H1 (cell line): ENCODE measurements around the gene PSMC1. TPM values are rescaled to one million over a fixed set of nuclear protein-coding genes. Genes with fewer than 3 reads are reported as not detected.

Source experiments
- CTCF ChIA-PET: fragments of 300-600 bp; sonication (Branson Sonifier 250); formaldehyde crosslinking; loops from one replicate; lab custom pipeline; 2021; ENCODE audit not compliant: partially characterized antibody; lab: Charles Lee
- POLR2A ChIA-PET: fragments of 300-600 bp; sonication (Branson Sonifier 250); formaldehyde crosslinking; loops from one replicate; lab custom pipeline; 2021; ENCODE audit warnings: inconsistent platforms; ENCODE audit not compliant: partially characterized antibody; lab: Charles Lee
- DNase-seq, 2 experiments: peaks; one replicate each; pipeline versions ENCODE4 v3.0.0 to v3.0.0-alpha.2; 2010 to 2022; ENCODE audit warnings: low spot score in 2 of 2, low read depth in 1 of 2, mixed read lengths in 1 of 2
- FAIRE-seq: peaks from 2 replicates; lab custom pipeline; 2011; peaks lifted over from hg19 to GRCh38; lab: Jason Lieb, UNC
- H2AFZ ChIP-seq: 2 replicates; pipeline ENCODE4 v1.8.1; 2012; ENCODE audit warnings: low read length, inconsistent platforms
- H2AK5ac ChIP-seq: 2 replicates; pipeline ENCODE4 v1.6.1; 2013; ENCODE audit warnings: low read depth, low read length
- H2BK120ac ChIP-seq: replicated peaks from 2 replicates; pipeline ENCODE3; 2013; ENCODE audit warnings: low read depth, low read length, inconsistent platforms
- H2BK12ac ChIP-seq: 2 replicates; pipeline ENCODE4 v1.6.1; 2013; ENCODE audit warnings: low read depth, low read length
- H2BK15ac ChIP-seq: 2 replicates; pipeline ENCODE4 v1.6.1; 2013; ENCODE audit warnings: low read length
- H2BK20ac ChIP-seq: 2 replicates; pipeline ENCODE4 v1.6.1; 2013; ENCODE audit warnings: low read length
- H2BK5ac ChIP-seq: 2 replicates; pipeline ENCODE4 v1.6.1; 2013; ENCODE audit warnings: low read depth, low read length
- H3K14ac ChIP-seq: 2 replicates; pipeline ENCODE4 v1.6.1; 2013; ENCODE audit warnings: inconsistent platforms; ENCODE audit not compliant: insufficient read length
- H3K18ac ChIP-seq: 2 replicates; pipeline ENCODE4 v1.6.1; 2013; ENCODE audit warnings: low read length; ENCODE audit errors: extremely low read depth
- H3K23ac ChIP-seq: 2 replicates; pipeline ENCODE4 v1.6.1; 2013; ENCODE audit warnings: inconsistent platforms; ENCODE audit not compliant: insufficient read length
- H3K23me2 ChIP-seq: 2 replicates; pipeline ENCODE4 v1.6.1; 2013; ENCODE audit warnings: low read depth, low read length
- H3K27ac ChIP-seq: 2 replicates; pipeline ENCODE4 v1.6.1; 2011; ENCODE audit warnings: low read depth, low read length, inconsistent platforms
- H3K27me3 ChIP-seq, 4 experiments: replicated peaks in 1 of 4; 1 replicate in 1 of 4; 2 replicates in 3 of 4; pipeline versions ENCODE4 v1.6.1 to v1.8.1; 2011 to 2013; ENCODE audit warnings: low read length in 3 of 4, mild to moderate bottlenecking in 3 of 4, inconsistent platforms in 2 of 4, mixed read lengths in 2 of 4, moderate library complexity in 1 of 4; ENCODE audit not compliant: control insufficient read depth in 3 of 4, insufficient read depth in 3 of 4; ENCODE audit errors: extremely low read depth in 1 of 4
- H3K36me3 ChIP-seq, 4 experiments: 2 replicates each; pipeline versions ENCODE4 v1.6.1 to v1.8.1; 2011 to 2013; ENCODE audit warnings: mild to moderate bottlenecking in 4 of 4, low read length in 3 of 4, moderate library complexity in 2 of 4, control low read depth in 1 of 4, inconsistent platforms in 1 of 4; ENCODE audit not compliant: insufficient read depth in 4 of 4, control insufficient read depth in 2 of 4
- H3K4ac ChIP-seq: replicated peaks from 2 replicates; pipeline ENCODE3; 2013; ENCODE audit warnings: low read length, low read depth, mixed read lengths, inconsistent platforms; ENCODE audit not compliant: insufficient read length
- H3K4me1 ChIP-seq, 4 experiments: replicated peaks in 1 of 4; 1 replicate in 1 of 4; 2 replicates in 3 of 4; pipeline versions ENCODE4 v1.6.1 to v1.8.1; 2011 to 2013; ENCODE audit warnings: low read length in 3 of 4, inconsistent platforms in 2 of 4, mixed read lengths in 1 of 4; ENCODE audit not compliant: insufficient read depth in 4 of 4, control insufficient read depth in 3 of 4
- H3K4me2 ChIP-seq, 2 experiments: 2 replicates each; pipeline versions ENCODE4 v1.6.1 to v1.8.1; 2011 to 2013; ENCODE audit warnings: low read depth in 2 of 2, low read length in 2 of 2, control low read depth in 1 of 2, inconsistent platforms in 1 of 2, mild to moderate bottlenecking in 1 of 2; ENCODE audit not compliant: insufficient read depth in 1 of 2
- H3K4me3 ChIP-seq, 4 experiments: fragments of 200-600, 300-600 bp in 1 of 4; sonication (generic), shearing (Covaris generic), sonication (Bioruptor Twin) in 1 of 4; 2 replicates each; pipeline versions ENCODE4 v1.5.1 to v1.8.1; 2011 to 2016; ENCODE audit warnings: low read length in 4 of 4, low read depth in 3 of 4, control low read depth in 2 of 4, inconsistent platforms in 2 of 4, mild to moderate bottlenecking in 2 of 4, mixed read lengths in 1 of 4, moderate library complexity in 1 of 4; ENCODE audit not compliant: insufficient read depth in 2 of 4; ENCODE audit errors: extremely low read depth in 1 of 4
- H3K56ac ChIP-seq: replicated peaks from 2 replicates; pipeline ENCODE3; 2013; ENCODE audit warnings: low read depth, mild to moderate bottlenecking, mixed read lengths, low read length, inconsistent platforms; ENCODE audit not compliant: insufficient read length
- H3K79me1 ChIP-seq: 2 replicates; pipeline ENCODE4 v1.6.1; 2013; ENCODE audit warnings: low read depth, low read length, control low read depth
- H3K79me2 ChIP-seq, 2 experiments: 2 replicates each; pipeline versions ENCODE4 v1.6.1 to v1.8.1; 2012 to 2013; ENCODE audit warnings: low read length in 2 of 2, mild to moderate bottlenecking in 2 of 2, inconsistent platforms in 1 of 2; ENCODE audit not compliant: insufficient read depth in 2 of 2, control insufficient read depth in 1 of 2
- H3K9ac ChIP-seq, 4 experiments: replicated peaks in 1 of 4; 1 replicate in 1 of 4; 2 replicates in 3 of 4; pipeline versions ENCODE4 v1.6.1 to v1.8.1; 2011 to 2013; ENCODE audit warnings: low read depth in 3 of 4, low read length in 3 of 4, control low read depth in 2 of 4, mild to moderate bottlenecking in 2 of 4, moderate library complexity in 2 of 4, inconsistent platforms in 1 of 4; ENCODE audit errors: extremely low read depth in 1 of 4
- H3K9me3 ChIP-seq, 2 experiments: 2 replicates each; pipeline versions ENCODE4 v1.6.1 to v1.8.1; 2012 to 2013; ENCODE audit warnings: mild to moderate bottlenecking in 2 of 2, moderate library complexity in 2 of 2, control low read depth in 1 of 2, inconsistent platforms in 1 of 2, low read depth in 1 of 2, low read length in 1 of 2, mixed read lengths in 1 of 2; ENCODE audit not compliant: insufficient read depth in 2 of 2
- H4K20me1 ChIP-seq, 2 experiments: replicated peaks in 1 of 2; 2 replicates each; pipeline versions ENCODE3 to v1.8.1; 2011 to 2013; ENCODE audit warnings: inconsistent platforms in 2 of 2, low read length in 2 of 2, mild to moderate bottlenecking in 1 of 2; ENCODE audit not compliant: insufficient read depth in 2 of 2, control insufficient read depth in 1 of 2
- H4K5ac ChIP-seq: 2 replicates; pipeline ENCODE4 v1.6.1; 2013; ENCODE audit warnings: low read length, low read depth, mixed read lengths, inconsistent platforms; ENCODE audit not compliant: insufficient read length
- H4K8ac ChIP-seq: 2 replicates; pipeline ENCODE4 v1.8.0; 2013; ENCODE audit warnings: mild to moderate bottlenecking, moderate library complexity, low read length, inconsistent platforms; ENCODE audit not compliant: insufficient read depth; ENCODE audit errors: extremely low read depth
- H4K91ac ChIP-seq: replicated peaks from 2 replicates; pipeline ENCODE3; 2013; ENCODE audit warnings: low read length, mixed read lengths, inconsistent platforms; ENCODE audit not compliant: insufficient read length
- WGBS, 2 experiments: shearing (Covaris generic) in 1 of 2; methylation state at CpG; one replicate each; pipeline versions ENCODE4 v1.1.6 to v1.1.7; 2013 to 2015; ENCODE audit warnings: low lambda C conversion rate in 2 of 2, mixed read lengths in 2 of 2, inconsistent platforms in 1 of 2, low coverage in 1 of 2, missing lambda C conversion rate in 1 of 2; ENCODE audit not compliant: insufficient replicate concordance in 2 of 2, insufficient coverage in 1 of 2, insufficient read length in 1 of 2; ENCODE audit errors: extremely low coverage in 1 of 2, missing lambda C conversion rate in 1 of 2; 5-methylcytosine and 5-hydroxymethylcytosine counted together
- polyA plus RNA-seq, 7 experiments: library from polyadenylated mRNA; depleted of rRNA in 3 of 7; stranded (reverse) in 5 of 7; unstranded in 2 of 7; fragments of >200 nt in 5 of 7; fragments of 200-250 nt in 2 of 7; gene quantifications; 1 replicate in 5 of 7; 2 replicates in 1 of 7; 4 replicates in 1 of 7; pipeline versions ENCODE4 v1.2.1 to v1.2.3, GENCODE V29; 2011 to 2013; ENCODE audit warnings: missing spikeins in 2 of 7, mixed read lengths in 2 of 7
- total RNA-seq: library from RNA; stranded (reverse); fragmentation: NEBNext Ultra II Directional; extraction: Animal tissue kit (Norgen Biotek cat#: 25700); gene quantifications from 2 replicates; pipeline ENCODE4 v1.2.1, GENCODE V29; 2021

Gene PSMC1
- total and polyA plus RNA-seq, 2 of the 8 experiments (the other 6 are each of a cell fraction or from before 2014, with no cell fraction given) = 46.2 to 99.6 TPM

DNA sequence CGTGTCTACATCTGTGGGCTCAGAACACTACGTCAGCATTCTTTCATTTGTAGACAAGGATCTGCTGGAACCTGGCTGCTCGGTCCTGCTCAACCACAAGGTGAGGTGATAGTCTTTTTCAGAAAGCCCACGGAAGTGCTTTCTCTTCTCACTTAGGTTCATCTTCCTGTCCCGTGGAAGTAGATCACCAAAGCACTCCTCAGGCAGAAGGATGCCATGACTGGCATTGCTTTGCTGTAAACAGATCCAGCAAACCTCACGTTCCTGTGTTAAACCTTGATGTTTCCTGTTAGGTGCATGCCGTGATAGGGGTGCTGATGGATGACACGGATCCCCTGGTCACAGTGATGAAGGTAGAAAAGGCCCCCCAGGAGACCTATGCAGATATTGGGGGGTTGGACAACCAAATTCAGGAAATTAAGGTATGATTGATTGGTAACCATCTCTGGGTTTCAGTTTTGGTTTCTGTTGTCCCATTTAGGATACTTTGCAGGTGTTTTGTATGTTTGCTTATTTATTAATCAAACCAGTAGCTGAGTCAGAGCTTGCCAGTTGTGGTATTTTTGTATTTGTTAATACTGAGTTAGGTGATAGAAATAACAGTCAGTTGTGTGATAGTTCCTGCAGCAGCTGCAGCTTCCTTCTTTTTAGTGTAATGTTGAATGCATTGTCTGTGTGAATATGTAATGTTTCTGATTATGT is 7.5 kb downstream of the PSMC1 start:
- FAIRE-seq = no peak
- POLR2A ChIA-PET = no interaction called here

More for the DNA sequence above, 7.5 kb downstream of the PSMC1 start:
- no peak for DNase-seq
- no peak overlapping the region for H2BK20ac ChIP-seq
- H3K79me1 ChIP-seq = no peaks in the 10 kb centered on the region
- no peaks in the 10 kb centered on the region for H3K27me3 ChIP-seq
- H3K4me2 ChIP-seq = no peak overlapping the region
- no peak overlapping the region for H2AFZ ChIP-seq
- CTCF ChIA-PET = interaction anchor here (1.1 to 1.2 kb wide), 2 partner anchors 54 to 70 kb away, joined by 3 to 4 read pairs; no protein-coding TSS in a partner anchor
- no peaks in the 10 kb centered on the region for H3K23me2 ChIP-seq
- no peak overlapping the region for H4K8ac ChIP-seq
- H2BK12ac ChIP-seq = no peak overlapping the region
- no peak overlapping the region for H3K9ac ChIP-seq
- WGBS, 2 experiments = 85% methylated on average over 8 of the region's 8 CpGs; no CpG with 5 or more reads in 1 of the 2 experiments
- no peaks in the 10 kb centered on the region for H3K4me1 ChIP-seq
- no peak overlapping the region for H3K14ac ChIP-seq
- H4K20me1 ChIP-seq = peaks cover 0 to 8% of the 10 kb centered on the region in 2 experiments
- H3K27ac ChIP-seq = no peak overlapping the region
- no peak overlapping the region for H3K23ac ChIP-seq
- H3K36me3 ChIP-seq = peaks cover 28 to 77% (median 56%) of the 10 kb centered on the region in 4 experiments
- H2BK120ac ChIP-seq = no peak overlapping the region
- peaks cover 0 to 5% of the 10 kb centered on the region in 2 experiments; a peak in 1 of 4 replicates for H3K79me2 ChIP-seq
- no peak overlapping the region for H2BK15ac ChIP-seq
- no peak overlapping the region for H4K5ac ChIP-seq
- H3K18ac ChIP-seq = no peak overlapping the region
- no peak overlapping the region for H3K56ac ChIP-seq
- H2BK5ac ChIP-seq = no peak overlapping the region
- no peaks in the 10 kb centered on the region for H3K9me3 ChIP-seq
- no peak overlapping the region for H3K4me3 ChIP-seq
- H2AK5ac ChIP-seq = no peak overlapping the region
- H3K4ac ChIP-seq = no peak overlapping the region
- no peak overlapping the region for H4K91ac ChIP-seq
